Activated naive CD4-positive, alpha-beta T cell (primary cell): ENCODE data around the gene ATAT1.

ENCODE experiments used
- DNase-seq, 4 experiments: peaks; one replicate each; lab custom pipeline; 2025; lab: John Stamatoyannopoulos, UW

Gene ATAT1

GRCh38 chr6:30626484-30627366 lies at the start of gene ATAT1:
Gene ATAT1, plus strand, starts transcription at chr6:30626874.
- DNase-seq = peak; percentile 48 to 85 (median 74)

GRCh38 chr6:30578051-30578450 lies 48.6 kb upstream of the ATAT1 start:
- no peak for DNase-seq

- DNase-seq = no peak
Observed at GRCh38 chr6:30583921-30584320, 42.8 kb upstream of the ATAT1 start.

- DNase-seq = no peak
Observed at GRCh38 chr6:30589754-30590358, 36.8 kb upstream of the ATAT1 start.

- no peak for DNase-seq
Observed at GRCh38 chr6:30590509-30590908, 36.2 kb upstream of the ATAT1 start.

- no peak for DNase-seq
Observed at GRCh38 chr6:30591008-30591407, 35.7 kb upstream of the ATAT1 start.

GRCh38 chr6:30592287-30592686 lies 34.4 kb upstream of the ATAT1 start:
- no peak for DNase-seq

GRCh38 chr6:30597315-30598144 lies 29.1 kb upstream of the ATAT1 start:
- DNase-seq = peak; percentile 34 to 70 (median 62)

- DNase-seq = no peak
Observed at GRCh38 chr6:30598912-30599624, 27.6 kb upstream of the ATAT1 start.

GRCh38 chr6:30599625-30600324 lies 26.9 kb upstream of the ATAT1 start:
- DNase-seq = no peak

GRCh38 chr6:30600451-30600961 lies 26.2 kb upstream of the ATAT1 start:
- DNase-seq = no peak

- no peak for DNase-seq
Observed at GRCh38 chr6:30601436-30601814, 25.2 kb upstream of the ATAT1 start.

GRCh38 chr6:30601815-30602641 lies 24.6 kb upstream of the ATAT1 start:
- no peak for DNase-seq

- DNase-seq = no peak
Observed at GRCh38 chr6:30603961-30604360, 22.7 kb upstream of the ATAT1 start.

- DNase-seq = no peak
Observed at GRCh38 chr6:30610065-30610464, 16.6 kb upstream of the ATAT1 start.

GRCh38 chr6:30611150-30611855 lies 15.4 kb upstream of the ATAT1 start:
- no peak for DNase-seq

- DNase-seq = no peak
Observed at GRCh38 chr6:30611856-30612194, 14.8 kb upstream of the ATAT1 start.

- no peak for DNase-seq
Observed at GRCh38 chr6:30612213-30612612, 14.5 kb upstream of the ATAT1 start.

GRCh38 chr6:30612687-30613248 lies 13.9 kb upstream of the ATAT1 start:
- DNase-seq = no peak
